IPS DF 4.7 (cell line): ENCODE measurements around the gene CD300E.
"Not testable (repeated sequence)": the region's sequence is repeated elsewhere in the genome, so short reads cannot be mapped to it uniquely, and the experiment has no call there.

Source experiments
- DNase-seq: peaks from one replicate; pipeline ENCODE4 v3.0.0-alpha.2; 2013; ENCODE audit warnings: low spot score; ENCODE audit errors: extremely low read depth

The CD300E gene

GRCh38 chr17:74599448-74599939 is 24.0 kb downstream of the CD300E start:
- no peak for DNase-seq

DNA sequence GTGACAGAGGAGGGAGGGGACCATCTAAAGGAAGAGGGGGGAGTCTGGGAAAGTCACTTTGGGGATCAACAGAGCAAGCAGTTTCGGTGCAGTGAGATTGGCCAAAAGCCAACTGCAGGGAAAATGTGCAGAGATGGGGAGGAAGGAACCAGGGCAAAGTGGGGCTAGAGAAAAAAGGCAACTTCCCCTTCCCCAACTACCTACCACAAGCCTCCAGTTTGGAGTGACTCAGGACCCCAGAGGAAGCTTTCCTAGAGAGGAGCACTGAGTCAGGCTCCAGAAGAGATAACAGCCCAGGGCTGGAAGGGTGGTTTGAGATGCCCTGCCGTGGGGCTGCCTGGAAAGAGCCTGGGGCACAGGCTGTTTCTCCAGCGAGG is 24.5 kb downstream of the CD300E start:
- DNase-seq, result no peak

- no peak for DNase-seq
Measured at GRCh38 chr17:74598346-74599022, 25.1 kb downstream of the CD300E start.

DNA sequence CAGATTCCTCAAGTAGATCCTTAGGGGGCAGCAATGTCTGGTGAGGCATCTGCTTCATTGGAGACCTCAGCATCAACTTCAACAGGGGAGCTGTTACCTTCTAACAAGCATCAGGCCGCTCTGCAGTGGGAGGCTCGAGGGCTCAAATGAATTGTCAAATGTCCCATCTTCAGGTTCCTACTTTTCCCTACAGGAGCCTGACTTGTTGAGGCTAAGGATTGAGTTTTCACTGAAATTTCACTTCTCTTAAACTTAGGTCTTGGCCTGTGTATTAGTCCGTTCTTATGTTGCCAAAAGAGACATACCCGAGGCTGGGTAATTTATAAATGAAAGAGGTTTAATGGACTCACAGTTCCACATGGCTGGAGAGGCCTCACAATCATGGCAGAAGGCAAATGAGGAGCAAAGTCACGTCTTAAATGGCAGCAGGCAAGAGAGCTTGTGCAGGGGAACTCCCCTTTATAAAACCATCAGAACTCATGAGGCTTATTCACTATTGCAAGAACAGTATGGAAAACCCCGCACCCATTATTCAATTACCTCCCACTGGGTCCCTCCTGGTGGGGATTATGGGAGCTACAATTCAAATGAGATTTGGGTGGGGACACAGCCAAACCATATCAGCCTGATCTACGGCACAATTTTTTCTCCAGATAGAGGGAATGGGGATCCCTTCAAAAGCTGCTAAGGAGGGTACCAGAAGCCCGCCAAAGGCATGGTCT is 26.3 kb downstream of the CD300E start:
- no peak for DNase-seq

DNA sequence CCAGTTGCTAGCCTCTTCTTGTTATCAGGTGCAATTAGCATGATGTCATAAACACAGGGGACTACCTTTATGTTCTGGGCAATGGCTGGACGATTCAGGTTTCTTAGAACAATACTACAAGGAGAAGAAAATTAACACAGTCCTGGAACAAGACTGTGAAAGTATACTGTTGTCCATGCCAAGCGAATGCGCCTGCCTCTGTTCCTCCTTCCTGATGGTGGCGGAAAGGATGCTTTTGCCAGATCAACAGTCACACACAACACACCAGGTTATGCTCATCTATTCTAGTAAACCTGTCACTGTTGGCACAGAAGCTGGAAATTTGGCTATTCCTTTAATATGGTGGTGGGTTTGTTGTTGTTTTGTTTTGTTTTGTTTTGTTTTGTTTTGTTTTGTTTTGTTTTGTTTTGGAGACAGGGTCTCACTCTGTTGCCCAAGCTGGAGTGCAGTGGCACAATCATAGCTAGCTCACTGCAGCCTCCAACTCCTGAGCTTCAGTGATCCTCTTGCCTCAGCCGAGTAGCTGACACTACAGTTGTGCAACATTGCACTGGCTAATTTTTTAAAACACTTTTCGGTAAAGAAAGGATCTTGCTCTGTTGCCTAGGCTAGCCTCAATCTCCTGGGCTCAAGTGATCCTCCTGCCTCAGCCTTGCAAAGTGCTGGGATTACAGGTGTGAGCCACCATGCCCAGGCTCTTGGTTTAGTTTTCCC is 28.3 kb downstream of the CD300E start:
- no peak for DNase-seq

GRCh38 chr17:74592087-74592990 is 31.2 kb downstream of the CD300E start, which contains the start of gene CD300LD:
Gene CD300LD (minus strand): TSS chr17:74592283. CDS start chr17:74592202, 81 bp downstream.
- no peak for DNase-seq

DNA sequence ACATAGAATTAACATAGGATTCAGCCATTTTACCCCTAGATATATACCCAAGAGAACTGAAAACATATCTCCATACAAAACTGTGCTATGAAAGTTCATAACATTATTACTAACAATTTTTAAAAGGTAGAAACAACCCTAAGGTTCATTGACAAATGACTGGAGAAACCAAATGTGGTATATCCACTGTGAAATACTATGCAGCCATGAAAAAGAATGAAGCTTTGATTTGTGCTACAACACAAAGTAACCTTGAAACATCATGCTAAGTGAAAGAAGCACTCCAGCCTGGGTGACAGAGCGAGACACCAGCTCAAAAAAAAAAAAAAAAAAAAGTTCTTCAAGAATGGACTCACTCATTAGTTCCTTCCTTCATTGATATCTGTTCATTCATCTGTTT is 32.0 kb downstream of the CD300E start:
- no peak for DNase-seq

- no peak for DNase-seq
Measured at GRCh38 chr17:74585711-74586110, 37.8 kb downstream of the CD300E start.

- no peak for DNase-seq
Measured at GRCh38 chr17:74584292-74585060, 39.1 kb downstream of the CD300E start.

- no peak for DNase-seq
Measured at GRCh38 chr17:74582633-74583032, 40.9 kb downstream of the CD300E start.

GRCh38 chr17:74579900-74580299 is 43.6 kb downstream of the CD300E start:
- DNase-seq, result no peak

DNA sequence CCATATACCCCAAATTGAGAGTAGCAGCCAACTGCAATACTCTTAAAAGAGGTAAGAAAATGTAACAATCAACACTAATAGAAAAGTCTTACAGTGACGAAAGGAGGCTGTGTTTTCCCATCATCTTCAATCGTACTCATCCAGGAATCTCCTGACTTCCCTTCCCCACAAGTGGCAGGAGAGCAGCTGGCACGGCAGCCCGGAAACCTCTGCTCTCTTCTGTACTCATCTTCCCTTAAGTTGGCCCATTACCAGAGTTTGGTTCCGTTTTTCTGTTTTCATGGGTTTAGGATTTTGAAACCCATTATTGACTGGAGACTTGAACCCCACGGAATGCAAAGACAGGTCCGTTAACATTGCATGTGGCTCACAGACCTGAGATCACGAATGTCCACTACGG is 44.6 kb downstream of the CD300E start:
- DNase-seq, result no peak

GRCh38 chr17:74574489-74575142 is 48.9 kb downstream of the CD300E start:
- DNase-seq, result no peak

- DNase-seq, result not testable (repeated sequence)
Measured at GRCh38 chr17:74573635-74574034, 49.9 kb downstream of the CD300E start.

DNA sequence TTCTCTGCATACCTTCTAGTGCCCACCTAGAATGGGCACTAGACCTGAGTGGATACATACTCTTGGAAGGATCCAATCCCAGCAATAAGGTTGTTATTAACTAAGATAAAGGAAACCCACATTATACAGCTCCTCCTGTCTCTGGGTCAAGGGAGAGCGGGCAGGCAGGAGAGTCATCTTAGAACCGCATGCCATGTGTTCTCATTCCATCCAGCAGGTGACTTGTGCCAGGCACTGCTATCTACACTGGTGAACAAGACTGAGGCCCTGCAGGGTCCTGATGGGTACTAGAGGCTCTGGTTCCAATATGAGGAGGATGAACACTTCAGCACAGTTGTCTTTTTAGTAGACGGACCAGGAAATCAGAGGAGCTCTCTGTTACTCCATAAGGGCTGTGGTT is 50.4 kb downstream of the CD300E start:
- DNase-seq, result no peak

DNA sequence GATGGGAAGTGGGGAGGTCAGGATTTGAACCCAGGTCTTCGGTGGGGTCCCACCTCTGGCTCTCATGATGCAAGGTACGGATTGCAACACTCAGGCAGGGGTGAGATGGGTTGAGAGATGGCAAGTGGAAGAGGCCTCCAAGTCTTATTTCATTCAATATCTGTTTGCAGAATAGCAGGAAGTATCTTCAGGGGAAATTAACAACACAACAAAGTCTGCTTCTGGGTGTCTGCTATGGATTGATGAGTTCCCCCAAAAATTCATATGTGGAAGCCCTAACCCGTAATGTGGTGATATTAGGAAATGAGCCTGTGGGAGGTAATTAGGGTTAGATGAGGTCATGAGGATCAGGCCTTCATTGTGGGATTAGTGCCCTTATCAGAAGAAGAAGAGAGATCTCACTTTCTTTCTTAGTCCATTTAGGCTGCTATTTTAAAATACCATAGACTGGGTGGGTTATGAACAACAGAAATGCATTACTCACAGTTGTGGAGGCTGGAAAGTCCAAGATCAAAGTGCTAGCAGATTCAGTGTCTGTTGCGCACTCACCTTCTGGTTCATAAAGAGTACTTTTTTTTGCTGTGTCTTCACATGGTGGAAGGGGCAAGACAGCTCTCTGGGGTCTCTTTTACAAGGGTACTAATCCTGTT is 51.8 kb downstream of the CD300E start:
- no peak for DNase-seq

DNA sequence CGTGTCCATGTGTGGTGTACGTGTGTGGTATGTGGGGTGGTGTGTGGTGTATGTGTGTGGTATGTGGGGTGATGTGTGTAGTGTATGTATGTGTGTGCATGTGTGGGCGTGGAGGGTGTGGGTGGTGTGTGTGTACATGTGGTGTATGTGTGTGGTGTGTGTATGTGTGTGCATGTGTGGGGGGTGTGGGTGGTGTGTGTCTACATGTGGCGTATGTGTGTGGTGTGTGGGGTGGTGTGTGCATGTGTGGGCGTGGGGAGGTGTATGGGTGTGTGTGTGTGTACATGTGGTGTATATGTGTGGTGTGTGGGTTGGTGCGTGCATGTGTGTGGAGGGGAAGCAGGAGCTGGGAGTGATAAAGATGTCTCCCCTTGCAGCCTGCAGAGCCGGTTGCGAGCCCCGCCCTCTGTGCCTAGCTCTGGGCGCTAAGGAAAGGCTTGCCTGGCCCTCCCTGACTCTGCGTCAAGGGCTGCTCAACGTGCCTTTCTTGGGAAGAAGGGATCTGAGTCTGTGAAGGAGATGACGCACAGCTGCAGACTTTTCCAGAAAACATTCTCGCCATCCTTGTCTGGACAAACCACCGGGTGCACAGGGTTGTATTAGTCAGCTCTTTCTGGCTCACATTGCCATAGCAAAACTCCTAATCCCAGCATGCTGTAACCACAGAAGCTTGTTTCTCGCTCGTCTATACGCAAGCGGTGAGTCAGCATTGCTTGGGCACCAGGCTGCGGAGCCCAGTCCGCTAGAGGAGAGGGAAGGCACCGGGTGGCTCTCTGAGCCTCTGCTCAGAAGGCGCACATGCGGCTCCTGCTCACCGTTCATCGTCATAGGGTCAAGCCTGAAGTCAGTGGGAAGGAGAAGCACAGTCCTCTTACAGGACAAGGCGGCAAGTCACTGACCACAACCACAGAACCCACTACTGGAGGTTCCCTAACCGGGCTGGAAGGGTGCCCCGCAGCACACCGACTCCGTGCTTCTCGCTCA is 54.2 kb downstream of the CD300E start:
- DNase-seq, result no peak
